Measurements from ENCODE around the gene ATF4.
A peak's percentile ranks its signal among the peaks of the same experiment; 100 is the strongest.

The ATF4 gene

DNA sequence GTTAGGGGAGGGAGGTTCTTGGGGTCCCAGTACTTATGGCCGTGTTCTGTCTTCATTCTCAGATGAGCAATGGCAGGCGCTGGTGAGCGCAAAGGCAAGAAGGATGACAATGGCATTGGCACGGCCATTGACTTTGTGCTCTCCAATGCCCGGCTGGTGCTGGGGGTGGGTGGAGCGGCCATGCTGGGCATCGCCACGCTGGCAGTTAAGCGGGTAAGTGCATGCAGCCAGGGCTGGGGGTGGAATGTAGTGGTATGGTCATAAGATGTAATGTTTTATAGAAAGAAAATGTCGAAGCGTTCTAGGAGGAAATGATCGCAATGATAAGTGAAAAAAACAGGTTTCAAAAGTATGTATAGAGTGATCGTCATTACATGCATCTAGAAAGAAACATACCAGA is 9.1 kb upstream of the ATF4 start:
- TF ChIP-seq, protein P1, sequence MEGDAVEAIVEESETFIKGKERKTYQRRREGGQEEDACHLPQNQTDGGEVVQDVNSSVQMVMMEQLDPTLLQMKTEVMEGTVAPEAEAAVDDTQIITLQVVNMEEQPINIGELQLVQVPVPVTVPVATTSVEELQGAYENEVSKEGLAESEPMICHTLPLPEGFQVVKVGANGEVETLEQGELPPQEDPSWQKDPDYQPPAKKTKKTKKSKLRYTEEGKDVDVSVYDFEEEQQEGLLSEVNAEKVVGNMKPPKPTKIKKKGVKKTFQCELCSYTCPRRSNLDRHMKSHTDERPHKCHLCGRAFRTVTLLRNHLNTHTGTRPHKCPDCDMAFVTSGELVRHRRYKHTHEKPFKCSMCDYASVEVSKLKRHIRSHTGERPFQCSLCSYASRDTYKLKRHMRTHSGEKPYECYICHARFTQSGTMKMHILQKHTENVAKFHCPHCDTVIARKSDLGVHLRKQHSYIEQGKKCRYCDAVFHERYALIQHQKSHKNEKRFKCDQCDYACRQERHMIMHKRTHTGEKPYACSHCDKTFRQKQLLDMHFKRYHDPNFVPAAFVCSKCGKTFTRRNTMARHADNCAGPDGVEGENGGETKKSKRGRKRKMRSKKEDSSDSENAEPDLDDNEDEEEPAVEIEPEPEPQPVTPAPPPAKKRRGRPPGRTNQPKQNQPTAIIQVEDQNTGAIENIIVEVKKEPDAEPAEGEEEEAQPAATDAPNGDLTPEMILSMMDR (IDR thresholded peaks at IDR 0.05): no peak
- Mint-ChIP-seq H3K4me1 (peaks cover 10% of the 10 kb centered on the region), H3K27ac (peak overlapping the region; percentile 85), H3K27me3 (ENCODE audit: low read depth, poor library complexity) (no peaks in the 10 kb centered on the region), H3K9me3 (no peaks in the 10 kb centered on the region), H3K36me3 (ENCODE audit: low read depth) (peaks cover 82% of the 10 kb centered on the region), H3K4me3 (no peak overlapping the region)
- DNase-seq: no peak

DNA sequence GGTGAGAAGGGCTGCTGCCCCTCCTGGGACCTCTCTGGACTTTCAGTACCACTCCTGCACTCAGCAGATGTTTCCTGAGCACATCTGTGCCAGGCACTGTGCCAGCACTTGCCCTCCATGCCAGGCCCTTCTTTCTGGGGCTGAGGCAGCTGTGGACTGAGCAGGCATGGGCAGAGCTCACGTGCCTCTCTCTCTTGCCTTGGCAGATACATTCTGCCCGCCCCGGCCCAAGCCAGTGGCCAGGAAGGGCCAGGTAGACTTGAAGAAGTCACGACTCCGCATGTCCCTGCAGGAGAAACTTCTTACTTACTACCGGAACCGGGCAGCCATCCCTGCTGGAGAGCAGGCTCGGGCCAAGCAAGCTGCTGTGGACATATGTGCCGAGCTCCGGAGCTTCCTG is 8.3 kb upstream of the ATF4 start:
- DNase-seq: no peak
- H3K4me3 Mint-ChIP-seq: no peak overlapping the region
- TF ChIP-seq, protein P1 (IDR thresholded peaks at IDR 0.05): no peak
- no peaks in the 10 kb centered on the region for H3K27me3 Mint-ChIP-seq (ENCODE audit: low read depth, poor library complexity)
- peaks cover 10% of the 10 kb centered on the region for H3K4me1 Mint-ChIP-seq
- peaks cover 80% of the 10 kb centered on the region for H3K36me3 Mint-ChIP-seq (ENCODE audit: low read depth)
- no peak overlapping the region for H3K27ac Mint-ChIP-seq
- H3K9me3 Mint-ChIP-seq: no peaks in the 10 kb centered on the region

DNA sequence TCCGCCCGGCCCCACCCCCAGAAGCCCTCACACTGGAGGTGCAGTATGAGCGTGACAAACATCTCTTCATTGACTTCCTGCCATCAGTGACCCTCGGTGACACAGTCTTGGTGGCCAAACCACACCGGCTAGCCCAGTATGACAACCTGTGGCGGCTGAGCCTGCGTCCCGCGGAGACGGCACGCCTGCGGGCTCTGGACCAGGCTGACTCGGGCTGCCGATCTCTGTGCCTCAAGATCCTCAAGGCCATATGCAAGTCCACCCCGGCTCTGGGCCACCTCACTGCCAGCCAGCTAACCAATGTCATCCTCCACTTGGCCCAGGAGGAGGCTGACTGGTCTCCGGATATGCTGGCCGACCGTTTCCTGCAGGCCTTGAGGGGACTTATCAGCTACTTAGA is 6.6 kb upstream of the ATF4 start:
- Mint-ChIP-seq H3K9me3 (no peaks in the 10 kb centered on the region), H3K27ac (no peak overlapping the region), H3K27me3 (ENCODE audit: low read depth, poor library complexity) (no peaks in the 10 kb centered on the region), H3K36me3 (ENCODE audit: low read depth) (peaks cover 75% of the 10 kb centered on the region), H3K4me3 (no peak overlapping the region), H3K4me1 (peaks cover 26% of the 10 kb centered on the region)
- DNase-seq: no peak
- TF ChIP-seq, protein P1 (IDR thresholded peaks at IDR 0.05): no peak

DNA sequence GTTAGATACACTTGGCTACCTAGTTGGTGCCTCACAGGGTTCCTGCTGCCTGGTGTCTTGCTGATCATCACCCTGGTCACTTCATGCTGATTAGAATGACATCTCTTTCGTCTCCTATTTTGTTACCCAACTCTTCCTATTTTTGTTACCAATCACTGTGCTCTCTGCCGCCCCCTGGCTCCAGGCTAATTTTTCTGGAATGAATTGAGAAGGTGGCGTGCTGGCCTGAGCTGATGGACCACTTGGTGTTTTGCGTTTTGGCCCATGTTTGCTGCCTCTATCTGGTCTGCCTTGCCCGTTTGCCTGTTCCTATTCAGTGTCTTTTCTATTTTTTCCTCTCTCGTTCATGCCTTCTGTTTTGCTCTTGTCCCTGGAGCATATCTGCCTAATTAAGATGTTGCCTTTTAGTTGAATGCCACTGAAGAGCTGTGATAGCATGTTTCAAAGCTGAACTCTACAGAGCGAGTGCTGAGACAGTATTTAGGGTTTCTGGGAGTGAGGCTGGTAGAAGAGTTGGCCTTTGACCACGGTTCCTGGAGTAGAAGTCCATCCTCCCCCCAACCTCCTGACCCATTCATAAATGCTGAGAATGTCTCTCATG is 5.9 kb upstream of the ATF4 start:
- TF ChIP-seq, protein P1 (IDR thresholded peaks at IDR 0.05): peak; percentile 72
- H3K36me3 Mint-ChIP-seq (ENCODE audit: low read depth): peaks cover 70% of the 10 kb centered on the region
- no peak overlapping the region for H3K4me3 Mint-ChIP-seq
- H3K9me3 Mint-ChIP-seq: no peaks in the 10 kb centered on the region
- H3K27ac Mint-ChIP-seq: peak overlapping the region; percentile 64
- no peaks in the 10 kb centered on the region for H3K27me3 Mint-ChIP-seq (ENCODE audit: low read depth, poor library complexity)
- H3K4me1 Mint-ChIP-seq: peaks cover 31% of the 10 kb centered on the region
- DNase-seq: peak; percentile 72

DNA sequence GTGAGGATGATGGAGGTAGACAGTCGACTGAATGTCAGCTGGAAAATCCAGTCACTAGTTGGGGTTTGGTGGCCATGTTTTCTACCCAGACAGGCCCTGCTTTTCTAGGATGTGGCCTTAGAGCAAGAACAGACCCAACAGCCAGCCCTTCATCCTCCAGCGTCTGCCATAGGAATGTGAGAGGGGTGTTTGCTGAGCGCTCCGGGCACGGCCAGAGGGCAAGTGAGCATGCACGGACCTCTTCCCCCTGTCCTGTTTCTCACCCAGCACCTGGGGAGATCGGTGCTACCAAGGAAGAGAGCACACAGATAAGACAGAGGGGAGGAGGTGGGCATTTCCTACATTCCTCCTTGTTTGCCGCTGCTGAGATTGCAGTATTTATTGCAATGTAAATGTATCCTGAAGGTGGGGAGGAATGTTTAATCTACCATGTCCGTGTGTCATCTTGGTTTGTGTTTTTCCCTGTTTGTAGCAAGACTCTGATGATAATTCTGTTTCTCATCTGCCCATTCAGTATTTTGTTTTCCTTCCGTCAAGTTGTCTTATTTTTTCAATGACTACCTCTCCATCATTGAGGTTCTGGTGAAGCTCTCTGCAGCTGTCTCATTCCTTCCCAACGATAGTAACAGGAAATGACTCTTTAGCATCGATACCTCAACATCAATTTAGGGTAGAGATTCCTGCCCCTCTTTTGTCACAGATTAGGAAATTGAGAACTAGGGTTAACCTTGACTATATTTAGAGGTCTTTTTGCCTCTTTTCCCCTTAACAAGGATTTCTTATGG is 4.9 kb upstream of the ATF4 start:
- no peak for DNase-seq
- TF ChIP-seq, protein P1 (IDR thresholded peaks at IDR 0.05): no peak
- H3K36me3 Mint-ChIP-seq (ENCODE audit: low read depth): peaks cover 66% of the 10 kb centered on the region
- H3K27ac Mint-ChIP-seq: no peak overlapping the region
- peaks cover 31% of the 10 kb centered on the region for H3K4me1 Mint-ChIP-seq
- no peak overlapping the region for H3K4me3 Mint-ChIP-seq
- peaks cover 3% of the 10 kb centered on the region for H3K27me3 Mint-ChIP-seq (ENCODE audit: low read depth, poor library complexity)
- no peaks in the 10 kb centered on the region for H3K9me3 Mint-ChIP-seq

Measured in nephron progenitor cell (in vitro differentiated cells).